Activated naive CD4-positive, alpha-beta T cell treated with anti-CD3 and anti-CD28 coated beads, Interleukin-2, amount 50 U/mL, for 16 hours (primary cell): ENCODE results near the gene C1orf159.
A peak's percentile ranks its signal among the peaks of the same experiment; 100 is the strongest.

Experiments used
- DNase-seq: peaks from one replicate; pipeline ENCODE4 v3.0.0-alpha.2; 2020

Gene C1orf159

DNA sequence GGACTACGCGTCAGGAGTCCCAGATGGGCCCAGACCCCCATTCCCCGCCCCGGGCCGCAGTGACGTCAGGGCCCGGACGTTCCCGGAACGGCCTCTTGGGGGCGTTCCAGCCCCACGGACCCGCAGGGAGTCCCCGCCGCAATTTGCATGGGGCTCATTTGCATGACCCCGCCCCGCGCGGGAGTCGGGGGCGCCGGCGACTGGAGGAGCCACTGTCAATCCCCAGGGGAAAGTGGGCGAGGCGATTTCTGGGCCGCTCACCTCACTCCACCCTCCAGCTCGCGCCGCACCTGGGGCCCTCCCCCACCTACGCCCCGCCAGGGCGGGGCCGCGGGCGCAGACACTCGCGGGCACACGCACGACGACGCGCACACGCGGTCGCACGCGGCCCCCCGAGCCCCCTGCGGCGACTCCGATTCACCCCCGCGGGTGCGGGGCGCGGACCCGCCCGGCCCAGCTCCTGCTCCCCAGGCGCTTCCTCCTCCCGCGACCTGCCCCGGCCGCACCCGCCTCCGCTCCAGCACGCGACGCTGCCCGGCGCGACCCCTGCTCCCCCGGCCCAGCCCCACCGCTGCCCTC is 82.8 kb downstream of the C1orf159 start:
- peak; percentile 95 for DNase-seq

DNA sequence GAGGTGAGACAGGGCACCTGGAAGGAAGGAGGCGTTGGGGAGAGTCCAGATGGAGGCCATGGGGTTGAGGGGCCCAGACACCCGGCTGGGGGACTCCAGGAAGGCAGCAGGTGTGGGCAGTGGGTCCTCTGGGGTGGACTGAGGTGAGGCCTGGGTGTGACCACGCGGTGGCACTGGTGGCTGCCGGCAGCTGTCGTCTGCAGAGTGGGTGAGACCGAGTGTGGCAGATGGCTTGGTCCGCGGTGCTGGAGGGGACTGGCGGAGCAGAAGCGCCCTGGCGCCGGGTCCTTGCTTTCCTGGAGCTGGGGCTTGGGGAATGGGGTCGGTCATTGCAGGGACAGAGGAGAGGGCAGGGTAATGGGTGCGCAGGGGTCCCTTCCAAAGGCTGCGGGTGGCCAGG is 83.5 kb downstream of the C1orf159 start:
- no peak for DNase-seq
